ENCODE data around the gene DSTYK.

Gene DSTYK

DNA sequence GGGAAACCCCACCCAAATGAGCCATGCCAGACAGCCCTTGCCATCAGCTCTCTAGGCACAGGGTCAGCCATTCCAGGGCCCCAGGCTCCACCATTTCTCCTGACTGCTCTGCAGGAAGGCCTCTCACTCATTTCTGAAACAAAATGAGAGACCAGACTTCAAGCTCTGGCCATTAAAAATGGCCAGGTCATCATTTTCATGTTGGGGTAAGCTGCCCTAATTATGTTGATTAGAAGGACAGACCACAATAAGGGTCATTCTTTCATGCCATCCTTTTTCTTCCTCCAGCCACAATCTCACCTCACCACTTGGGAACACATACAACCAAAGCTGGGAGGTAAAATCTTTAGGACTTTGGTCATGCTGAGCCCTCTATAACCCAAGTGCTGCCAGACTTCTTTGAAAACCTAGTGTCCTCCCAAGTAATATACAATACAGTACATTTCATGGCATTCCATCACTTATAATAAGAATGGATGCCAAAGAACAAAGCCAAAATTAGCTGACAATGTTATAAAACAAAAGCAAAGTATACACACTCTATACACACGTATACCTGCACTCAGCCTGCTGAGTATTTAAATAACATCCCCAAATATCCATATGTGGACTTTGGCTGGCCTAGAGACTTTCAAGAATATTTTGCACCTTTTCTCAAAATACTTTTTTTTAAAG lies 67.3 kb downstream of the DSTYK start:
- no peak overlapping the region for H3K4me3 Mint-ChIP-seq

GRCh38 chr1:205142102-205142469 lies 69.4 kb downstream of the DSTYK start:
- Mint-ChIP-seq H3K27me3 (ENCODE audit: low read depth) (no peaks in the 10 kb centered on the region), H3K36me3 (ENCODE audit: low read depth) (peaks cover 9% of the 10 kb centered on the region), H3K4me3 (no peak overlapping the region)

More for the DNA sequence above, 67.3 kb downstream of the DSTYK start:
- TF ChIP-seq CTCF (IDR thresholded peaks at IDR 0.05; ENCODE audit: unreplicated experiment in 3 of 3), result no peak
- Mint-ChIP-seq H3K36me3 (ENCODE audit: low read depth) (peaks cover 25% of the 10 kb centered on the region), H3K4me1 (peaks cover 13% of the 10 kb centered on the region), H3K9me3 (no peaks in the 10 kb centered on the region), H3K27ac (peak overlapping the region; percentile 88 to 89 (median 88)), H3K27me3 (ENCODE audit: low read depth) (no peaks in the 10 kb centered on the region)

DNA sequence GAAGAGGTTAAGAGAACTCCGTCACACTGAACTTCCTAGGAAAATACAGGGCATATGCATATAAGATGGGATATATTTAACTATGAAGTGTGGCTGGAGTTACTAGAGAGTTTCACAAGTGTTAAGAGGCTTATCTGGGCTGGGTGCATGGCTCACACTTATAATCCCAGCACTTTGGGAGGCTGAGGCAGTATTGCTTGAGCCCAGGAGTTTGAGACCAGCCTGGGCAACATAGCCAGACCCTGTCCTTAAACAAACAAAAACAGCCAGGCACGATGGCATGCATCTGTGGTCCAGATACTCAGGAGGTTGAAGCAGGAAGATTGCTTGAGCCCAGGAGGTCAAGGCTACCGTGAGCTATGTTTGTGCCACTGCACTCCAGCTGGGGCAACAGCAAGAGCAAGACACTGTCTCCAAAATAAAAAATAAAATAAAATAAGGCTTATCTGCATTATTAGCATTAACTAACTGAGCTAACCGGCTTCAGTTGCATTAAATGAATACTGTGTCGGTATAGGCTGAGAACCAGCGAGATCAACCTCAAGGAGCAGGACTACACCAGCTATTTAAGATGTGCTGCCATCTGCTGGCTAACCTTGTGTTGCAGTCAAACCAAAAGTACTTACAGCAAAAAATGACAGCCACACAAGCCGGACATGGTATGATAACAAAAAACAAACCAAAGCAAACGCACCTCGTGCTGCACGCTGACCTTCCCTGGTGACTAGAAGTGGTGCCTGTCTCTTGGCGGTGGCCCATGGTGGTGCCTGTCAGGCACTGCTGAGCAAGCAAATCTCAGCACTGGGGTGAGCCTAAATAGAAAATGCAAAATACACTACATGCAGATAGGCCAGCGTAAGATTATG lies 70.0 kb downstream of the DSTYK start:
- Mint-ChIP-seq H3K4me1 (peaks cover 13% of the 10 kb centered on the region), H3K36me3 (ENCODE audit: low read depth) (peaks cover 5% of the 10 kb centered on the region), H3K27me3 (ENCODE audit: low read depth) (no peaks in the 10 kb centered on the region), H3K27ac (no peak overlapping the region), H3K9me3 (no peaks in the 10 kb centered on the region), H3K4me3 (no peak overlapping the region)
- TF ChIP-seq CTCF (IDR thresholded peaks at IDR 0.05; ENCODE audit: unreplicated experiment in 3 of 3), result peak; percentile 67 to 88 (median 69)

More at GRCh38 chr1:205142102-205142469, 69.4 kb downstream of the DSTYK start:
- Mint-ChIP-seq H3K4me1 (peaks cover 13% of the 10 kb centered on the region), H3K9me3 (no peaks in the 10 kb centered on the region), H3K27ac (no peak overlapping the region)
- no peak for TF ChIP-seq CTCF (IDR thresholded peaks at IDR 0.05; ENCODE audit: unreplicated experiment in 3 of 3)

- H3K4me3 Mint-ChIP-seq, result no peak overlapping the region
- H3K9me3 Mint-ChIP-seq, result no peaks in the 10 kb centered on the region
- TF ChIP-seq CTCF (IDR thresholded peaks at IDR 0.05; ENCODE audit: unreplicated experiment in 3 of 3), result no peak
- peaks cover 4% of the 10 kb centered on the region for H3K36me3 Mint-ChIP-seq (ENCODE audit: low read depth)
- H3K4me1 Mint-ChIP-seq, result peaks cover 11% of the 10 kb centered on the region
- H3K27me3 Mint-ChIP-seq (ENCODE audit: low read depth), result no peaks in the 10 kb centered on the region
- H3K27ac Mint-ChIP-seq, result no peak overlapping the region
Measured at GRCh38 chr1:205140113-205140512, 71.4 kb downstream of the DSTYK start.

DNA sequence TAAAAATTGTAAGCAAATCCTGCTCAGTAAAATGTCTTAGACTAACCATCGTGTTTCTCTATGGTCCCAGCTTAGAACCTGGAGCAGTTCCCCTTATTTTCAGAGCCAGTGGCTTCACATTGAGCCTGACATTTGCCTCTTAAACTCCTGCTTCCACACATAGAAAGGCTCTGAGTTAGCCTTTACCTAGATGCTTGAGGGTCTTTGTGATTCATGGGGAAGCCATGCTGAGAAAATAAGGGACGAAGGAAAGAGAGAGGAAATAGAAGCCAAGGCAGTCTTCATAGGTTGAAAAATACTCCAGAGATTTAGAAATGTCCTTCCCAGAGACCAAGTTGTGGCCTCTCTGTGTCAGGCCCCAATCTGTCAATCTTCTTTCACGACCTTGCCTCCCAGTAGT lies 73.6 kb downstream of the DSTYK start:
- Mint-ChIP-seq H3K4me1 (no peaks in the 10 kb centered on the region), H3K27me3 (ENCODE audit: low read depth) (no peaks in the 10 kb centered on the region), H3K27ac (no peak overlapping the region), H3K36me3 (ENCODE audit: low read depth) (no peaks in the 10 kb centered on the region), H3K4me3 (no peak overlapping the region), H3K9me3 (no peaks in the 10 kb centered on the region)
- no peak for TF ChIP-seq CTCF (IDR thresholded peaks at IDR 0.05; ENCODE audit: unreplicated experiment in 3 of 3)

All from nephron (organoid).